GM13976 (cell line): ENCODE data around the gene CCDC92.

Source experiments
- DNase-seq: peaks from one replicate; pipeline ENCODE4 v3.0.0; 2012; ENCODE audit warnings: low spot score
- CTCF ChIP-seq: IDR thresholded peaks from 2 replicates; pipeline ENCODE4 v1.5.1; 2012; ENCODE audit warnings: borderline replicate concordance, mild to moderate bottlenecking; ENCODE audit not compliant: insufficient read depth; ENCODE audit errors: extremely low read depth, missing control alignments, control extremely low read depth
- in situ Hi-C: fragments of 300-500 bp; cut with MboI; formaldehyde crosslinking; loops from one replicate; pipeline ENCODE4 v1.12.0; 2022; ENCODE audit warnings: low sequenced_read_pairs, mixed read lengths, inconsistent platforms; ENCODE audit not compliant: unreplicated experiment

The CCDC92 gene

GRCh38 chr12:123903301-123904065 is 69.1 kb downstream of the CCDC92 start:
- DNase-seq = no peak
- TF ChIP-seq CTCF = no peak
- in situ Hi-C loops = no loop called here

- in situ Hi-C loops = no loop called here
- no peak for TF ChIP-seq CTCF
These were observed 69.8 kb downstream of the CCDC92 start for GRCh38 chr12:123902821-123903220.

GRCh38 chr12:123900871-123901376 is 71.7 kb downstream of the CCDC92 start:
- no peak for DNase-seq
- in situ Hi-C loops = no loop called here
- no peak for TF ChIP-seq CTCF

More at GRCh38 chr12:123902821-123903220, 69.8 kb downstream of the CCDC92 start:
- DNase-seq = no peak

GRCh38 chr12:123899368-123899767 is 73.3 kb downstream of the CCDC92 start:
- no peak for DNase-seq
- no peak for TF ChIP-seq CTCF
- in situ Hi-C loops = no loop called here

GRCh38 chr12:123898673-123899072 is 74.0 kb downstream of the CCDC92 start:
- in situ Hi-C loops = no loop called here
- no peak for DNase-seq
- TF ChIP-seq CTCF = no peak

- no peak for DNase-seq
- in situ Hi-C loops = no loop called here
- TF ChIP-seq CTCF = no peak
These were observed 75.4 kb downstream of the CCDC92 start for GRCh38 chr12:123897221-123897620.
